HG03457 (cell line): ENCODE measurements around the gene IFT57.

Experiments used
- ATAC-seq: cut with Tn5 transposase; IDR thresholded peaks from one replicate; pipeline ENCODE4 v1.9.1; 2021; ENCODE audit warnings: moderate number of reproducible peaks; ENCODE audit not compliant: unreplicated experiment

Gene IFT57

GRCh38 chr3:108221393-108221792, 831 bp downstream of the IFT57 start:
- no peak for ATAC-seq

- ATAC-seq, result no peak
These were observed 2.9 kb downstream of the IFT57 start for GRCh38 chr3:108219336-108219735.

- no peak for ATAC-seq
These were observed 3.4 kb downstream of the IFT57 start for GRCh38 chr3:108218811-108219210.

GRCh38 chr3:108215871-108216270, 6.4 kb downstream of the IFT57 start:
- no peak for ATAC-seq

GRCh38 chr3:108209579-108209978, 12.6 kb downstream of the IFT57 start:
- no peak for ATAC-seq

- peak; percentile 78 for ATAC-seq
These were observed 13.4 kb downstream of the IFT57 start for GRCh38 chr3:108208831-108209230.

GRCh38 chr3:108202834-108203233, 19.4 kb downstream of the IFT57 start:
- no peak for ATAC-seq

- no peak for ATAC-seq
These were observed 20.1 kb downstream of the IFT57 start for GRCh38 chr3:108202080-108202479.

- ATAC-seq, result no peak
These were observed 21.0 kb downstream of the IFT57 start for GRCh38 chr3:108201258-108201657.

- ATAC-seq, result no peak
These were observed 21.6 kb downstream of the IFT57 start for GRCh38 chr3:108200578-108200977.

- no peak for ATAC-seq
These were observed 22.2 kb downstream of the IFT57 start for GRCh38 chr3:108200024-108200423.

GRCh38 chr3:108191394-108191793, 30.8 kb downstream of the IFT57 start:
- ATAC-seq, result no peak

GRCh38 chr3:108190346-108190745, 31.9 kb downstream of the IFT57 start:
- ATAC-seq, result no peak

GRCh38 chr3:108189440-108189839, 32.8 kb downstream of the IFT57 start:
- no peak for ATAC-seq

- ATAC-seq, result no peak
These were observed 36.7 kb downstream of the IFT57 start for GRCh38 chr3:108185536-108185935.

GRCh38 chr3:108184824-108185223, 37.4 kb downstream of the IFT57 start:
- no peak for ATAC-seq

GRCh38 chr3:108183971-108184370, 38.3 kb downstream of the IFT57 start:
- ATAC-seq, result no peak

- no peak for ATAC-seq
These were observed 39.0 kb downstream of the IFT57 start for GRCh38 chr3:108183181-108183580.

- no peak for ATAC-seq
These were observed 39.9 kb downstream of the IFT57 start for GRCh38 chr3:108182339-108182738.

- ATAC-seq, result no peak
These were observed 41.1 kb downstream of the IFT57 start for GRCh38 chr3:108181172-108181571.

GRCh38 chr3:108180194-108180593, 42.0 kb downstream of the IFT57 start:
- no peak for ATAC-seq

GRCh38 chr3:108178676-108179075, 43.5 kb downstream of the IFT57 start:
- no peak for ATAC-seq

GRCh38 chr3:108177536-108177935, 44.7 kb downstream of the IFT57 start:
- ATAC-seq, result no peak

- ATAC-seq, result no peak
These were observed 46.9 kb downstream of the IFT57 start for GRCh38 chr3:108175352-108175751.
